Uterus (tissue), 4 donors: ENCODE results near the gene OPN1SW. TPM values are rescaled to one million over a fixed set of nuclear protein-coding genes. Genes with fewer than 3 reads are reported as not detected.
A peak's percentile ranks its signal among the peaks of the same experiment; 100 is the strongest.

ENCODE experiments used
- DNase-seq, 2 donors: peaks; one replicate each; pipeline ENCODE4 v3.0.0-alpha.2; 2019 to 2020
- H3K27ac ChIP-seq, 2 donors: fragments of 200-600 bp; sonication (generic); 1 replicate in 1 of 2; 2 replicates in 1 of 2; pipeline ENCODE4 v1.5.1; 2016 to 2018
- H3K27me3 ChIP-seq, 2 donors: fragments of 200-600 bp; sonication (generic); one replicate each; pipeline ENCODE4 v1.5.1; 2018 to 2019; ENCODE audit warnings: control low read depth in 1 of 2
- H3K36me3 ChIP-seq, 2 donors: fragments of 200-600 bp; sonication (generic); one replicate each; pipeline ENCODE4 v1.5.1; 2019; ENCODE audit warnings: control low read depth in 1 of 2
- H3K4me1 ChIP-seq, 2 donors: fragments of 200-600 bp; sonication (generic); one replicate each; pipeline ENCODE4 v1.5.1; 2018 to 2019; ENCODE audit warnings: control low read depth in 1 of 2
- H3K4me3 ChIP-seq, 2 donors: fragments of 200-600 bp; sonication (generic); 1 replicate in 1 of 2; 2 replicates in 1 of 2; pipeline ENCODE4 v1.5.1; 2018 to 2019; ENCODE audit warnings: mild to moderate bottlenecking in 1 of 2
- H3K9me3 ChIP-seq, 2 donors: fragments of 200-600 bp; sonication (generic); one replicate each; pipeline ENCODE4 v1.5.1; 2019; ENCODE audit warnings: control low read depth in 1 of 2
- POLR2A ChIP-seq, 2 donors: fragments of 450-650 bp; IDR thresholded peaks; one replicate each; pipeline ENCODE4 v1.6.1; 2016; ENCODE audit warnings: antibody characterized with exemption in 2 of 2, mild to moderate bottlenecking in 1 of 2, moderate library complexity in 1 of 2
- intact Hi-C: fragments of 100-400 bp; cut with DNase I; formaldehyde crosslinking; loops from one replicate; pipeline ENCODE4 v1.15.1; 2023; ENCODE audit warnings: low total_unique reads
- total RNA-seq, 4 donors: library from RNA; depleted of rRNA in 3 of 4; stranded (reverse); fragments of >200 nt in 3 of 4; gene quantifications; one replicate each; pipeline versions ENCODE4 v1.1.0 to v1.2.4, GENCODE V29; 2014 to 2023
- TF ChIP-seq, protein P1 (sequence below), 4 experiments: fragments of 200-600 bp in 2 of 4; fragments of 450-650 bp in 2 of 4; sonication (generic) in 2 of 4; IDR thresholded peaks; one replicate each; pipeline ENCODE4 v1.5.1; 2016 to 2019; ENCODE audit warnings: antibody characterized with exemption in 4 of 4, mild to moderate bottlenecking in 2 of 4, moderate library complexity in 1 of 4
- donor health status: DM: yes; HTN: yes; CAD: no.

Gene OPN1SW
- total RNA-seq, 4 donors from 2014 or later, result not detected

DNA sequence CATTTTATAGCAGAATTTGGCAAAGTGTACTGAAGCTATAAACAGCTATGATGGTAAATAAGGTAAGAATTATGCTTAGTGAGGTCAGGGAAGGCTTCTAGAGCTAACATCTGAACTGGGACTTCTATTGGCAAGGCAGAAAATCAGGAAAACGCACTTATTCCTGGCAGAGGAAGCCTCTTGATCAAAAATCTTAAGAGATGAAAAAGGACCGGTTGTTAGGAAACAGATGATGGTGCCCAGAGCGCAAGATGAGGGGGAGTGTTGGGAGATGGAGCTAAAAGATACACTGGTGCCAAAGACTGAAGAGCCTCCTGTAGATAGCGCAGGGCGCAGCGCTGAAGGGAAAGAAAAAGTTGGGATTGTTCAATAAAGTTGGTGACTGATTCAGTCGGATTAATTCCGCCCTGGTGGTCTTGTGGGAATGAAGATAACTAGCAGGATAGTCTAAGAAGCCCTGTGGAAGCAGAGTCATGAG is 37.0 kb downstream of the OPN1SW start:
- TF ChIP-seq, protein P1, sequence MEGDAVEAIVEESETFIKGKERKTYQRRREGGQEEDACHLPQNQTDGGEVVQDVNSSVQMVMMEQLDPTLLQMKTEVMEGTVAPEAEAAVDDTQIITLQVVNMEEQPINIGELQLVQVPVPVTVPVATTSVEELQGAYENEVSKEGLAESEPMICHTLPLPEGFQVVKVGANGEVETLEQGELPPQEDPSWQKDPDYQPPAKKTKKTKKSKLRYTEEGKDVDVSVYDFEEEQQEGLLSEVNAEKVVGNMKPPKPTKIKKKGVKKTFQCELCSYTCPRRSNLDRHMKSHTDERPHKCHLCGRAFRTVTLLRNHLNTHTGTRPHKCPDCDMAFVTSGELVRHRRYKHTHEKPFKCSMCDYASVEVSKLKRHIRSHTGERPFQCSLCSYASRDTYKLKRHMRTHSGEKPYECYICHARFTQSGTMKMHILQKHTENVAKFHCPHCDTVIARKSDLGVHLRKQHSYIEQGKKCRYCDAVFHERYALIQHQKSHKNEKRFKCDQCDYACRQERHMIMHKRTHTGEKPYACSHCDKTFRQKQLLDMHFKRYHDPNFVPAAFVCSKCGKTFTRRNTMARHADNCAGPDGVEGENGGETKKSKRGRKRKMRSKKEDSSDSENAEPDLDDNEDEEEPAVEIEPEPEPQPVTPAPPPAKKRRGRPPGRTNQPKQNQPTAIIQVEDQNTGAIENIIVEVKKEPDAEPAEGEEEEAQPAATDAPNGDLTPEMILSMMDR (IDR thresholded peaks at IDR 0.05), result no peak
- no peak for TF ChIP-seq POLR2A (IDR thresholded peaks at IDR 0.05)
- DNase-seq, result peak in 1 of 2 donors; percentile 58

DNA sequence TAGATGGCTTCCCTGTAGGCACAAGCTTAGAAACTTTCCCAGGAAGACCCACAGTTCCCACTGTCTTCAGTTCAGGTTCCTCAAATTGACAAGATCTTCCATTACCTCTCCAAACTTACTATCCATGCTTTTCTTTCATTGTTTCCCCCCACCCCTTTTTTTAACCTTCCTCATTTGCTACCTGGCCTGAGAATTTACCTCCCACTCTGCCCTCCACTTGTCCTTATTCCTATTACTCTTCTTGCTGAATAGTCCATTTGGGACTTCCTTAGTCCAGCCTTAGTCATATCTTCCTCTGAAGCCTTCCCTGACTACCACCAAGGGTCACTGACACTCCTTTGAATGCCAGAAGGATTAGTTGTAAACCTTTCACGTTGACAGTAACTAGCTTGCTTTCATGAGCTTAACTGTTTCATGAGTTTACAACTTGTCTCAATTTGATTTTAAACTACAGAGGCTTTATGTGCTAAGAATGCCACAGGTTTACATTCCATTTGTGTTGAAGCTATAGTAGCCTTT is 37.7 kb downstream of the OPN1SW start:
- Histone ChIP-seq H3K9me3 (no peaks in the 10 kb centered on the region), H3K4me1 (no peaks in the 10 kb centered on the region), H3K27ac (peak overlapping the region; percentile 96 to 97), H3K36me3 (no peaks in the 10 kb centered on the region), H3K27me3 (no peaks in the 10 kb centered on the region), H3K4me3 (peak overlapping the region in 1 of 2 donors; percentile 99)
- TF ChIP-seq, protein P1 (IDR thresholded peaks at IDR 0.05), result no peak
- TF ChIP-seq POLR2A (IDR thresholded peaks at IDR 0.05), result no peak
- intact Hi-C loops, result no loop called here
- DNase-seq, result peak in 1 of 2 donors; percentile 26

More for the DNA sequence above, 37.0 kb downstream of the OPN1SW start:
- H3K4me3 ChIP-seq, result peak overlapping the region; percentile 99 to 100
- no peaks in the 10 kb centered on the region for H3K36me3 ChIP-seq
- intact Hi-C loops, result no loop called here
- no peaks in the 10 kb centered on the region for H3K27me3 ChIP-seq
- peak overlapping the region; percentile 96 to 97 for H3K27ac ChIP-seq
- H3K9me3 ChIP-seq, result no peaks in the 10 kb centered on the region
- no peaks in the 10 kb centered on the region for H3K4me1 ChIP-seq

DNA sequence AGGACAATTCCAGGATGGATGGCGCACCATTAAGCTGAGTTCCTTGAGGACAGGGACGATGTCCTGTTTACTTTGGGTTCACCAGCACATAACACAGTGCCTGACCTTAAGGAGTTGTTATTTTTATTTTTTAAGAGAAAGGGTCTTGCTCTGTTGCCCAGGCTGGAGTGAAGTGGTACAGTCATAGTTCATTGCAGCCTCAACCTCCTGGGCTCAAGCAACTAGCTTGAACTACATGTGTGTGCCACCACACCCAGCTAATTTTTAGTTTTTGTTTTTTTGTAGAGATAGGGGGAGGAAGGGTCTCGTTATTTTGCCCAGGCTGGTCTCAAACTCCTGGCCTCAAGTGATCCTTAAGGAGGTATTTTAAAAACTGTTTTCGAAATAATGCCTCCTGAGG is 38.2 kb downstream of the OPN1SW start:
- intact Hi-C loops, result no loop called here
- TF ChIP-seq POLR2A (IDR thresholded peaks at IDR 0.05), result no peak
- TF ChIP-seq, protein P1 (IDR thresholded peaks at IDR 0.05), result no peak
- Histone ChIP-seq H3K36me3 (no peaks in the 10 kb centered on the region), H3K4me3 (no peak overlapping the region), H3K27me3 (no peaks in the 10 kb centered on the region), H3K4me1 (no peaks in the 10 kb centered on the region), H3K9me3 (no peaks in the 10 kb centered on the region), H3K27ac (peak overlapping the region; percentile 96 to 97)
- DNase-seq, result no peak

DNA sequence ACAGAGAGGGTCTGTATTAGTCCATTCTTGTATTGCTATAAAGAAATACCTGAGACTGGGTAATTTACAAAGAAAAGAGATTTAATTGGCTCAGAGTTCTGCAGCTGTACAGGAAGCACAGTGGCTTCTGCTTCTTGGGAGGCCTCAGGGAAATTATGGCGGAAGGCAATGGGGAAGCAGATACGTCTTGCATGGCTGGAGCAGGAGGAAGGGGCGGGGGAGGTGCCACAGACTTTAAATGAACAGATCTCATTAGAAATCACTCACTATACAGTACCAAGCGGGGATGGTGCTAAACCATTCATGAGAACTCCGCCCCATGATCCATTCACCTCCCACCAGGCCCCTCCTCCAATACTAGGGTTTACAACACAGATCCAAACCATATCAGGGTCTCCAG is 40.2 kb downstream of the OPN1SW start:
- Histone ChIP-seq H3K4me1 (no peaks in the 10 kb centered on the region), H3K36me3 (no peaks in the 10 kb centered on the region), H3K4me3 (no peak overlapping the region), H3K27ac (no peak overlapping the region), H3K9me3 (no peaks in the 10 kb centered on the region), H3K27me3 (no peaks in the 10 kb centered on the region)
- intact Hi-C loops, result no loop called here
- DNase-seq, result no peak
- TF ChIP-seq, protein P1 (IDR thresholded peaks at IDR 0.05), result no peak
- no peak for TF ChIP-seq POLR2A (IDR thresholded peaks at IDR 0.05)

DNA sequence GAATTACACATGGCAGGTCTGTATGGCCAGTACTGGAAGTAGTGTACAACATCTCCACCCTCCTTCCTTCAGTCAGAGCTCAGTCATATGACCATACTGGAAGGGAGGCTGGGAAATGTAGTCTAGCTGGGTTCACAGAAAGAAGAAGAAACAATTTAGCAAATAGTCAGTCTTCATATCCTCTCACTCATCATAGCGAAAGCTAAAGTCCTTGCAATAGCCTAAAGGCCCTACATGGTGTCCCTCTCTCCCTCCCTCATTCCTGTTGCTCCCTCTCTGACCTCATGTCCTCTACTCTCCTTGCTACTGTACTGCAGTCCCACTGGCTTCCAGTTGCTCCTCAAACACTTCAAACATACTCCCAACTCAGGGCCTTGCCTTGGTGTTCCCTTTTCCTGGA is 40.7 kb downstream of the OPN1SW start:
- intact Hi-C loops, result no loop called here
- Histone ChIP-seq H3K36me3 (no peaks in the 10 kb centered on the region), H3K9me3 (no peaks in the 10 kb centered on the region), H3K27me3 (no peaks in the 10 kb centered on the region), H3K4me3 (no peak overlapping the region), H3K27ac (no peak overlapping the region), H3K4me1 (no peaks in the 10 kb centered on the region)
- TF ChIP-seq, protein P1 (IDR thresholded peaks at IDR 0.05), result no peak
- TF ChIP-seq POLR2A (IDR thresholded peaks at IDR 0.05), result no peak
- DNase-seq, result no peak
